Lower leg skin (tissue), 4 donors: ENCODE measurements around the gene FMNL2. TPM values are rescaled to one million over a fixed set of nuclear protein-coding genes. Genes with fewer than 3 reads are reported as not detected.
A peak's percentile ranks its signal among the peaks of the same experiment; 100 is the strongest.

Experiments used
- DNase-seq, 2 donors: peaks; one replicate each; pipeline ENCODE4 v3.0.0-alpha.2; 2019; ENCODE audit warnings: low spot score in 2 of 2
- H3K4me3 ChIP-seq: fragments of 200-600 bp; sonication (generic); 2 replicates; pipeline ENCODE4 v1.5.1; 2017; ENCODE audit warnings: mild to moderate bottlenecking, low read depth; ENCODE audit not compliant: poor library complexity, severe bottlenecking
- POLR2A ChIP-seq, 2 donors: fragments of 450-650 bp; IDR thresholded peaks; one replicate each; pipeline ENCODE4 v1.6.1; 2016 to 2017; ENCODE audit warnings: antibody characterized with exemption in 2 of 2, mild to moderate bottlenecking in 1 of 2, moderate library complexity in 1 of 2
- WGBS, 2 donors: methylation state at CpG; one replicate each; pipeline ENCODE4 v1.1.5; 2018; 5-methylcytosine and 5-hydroxymethylcytosine counted together
- intact Hi-C: fragments of 100-400 bp; cut with DNase I; formaldehyde crosslinking; loops from one replicate; pipeline ENCODE4 v1.15.0; 2023; ENCODE audit warnings: low total_unique reads
- total RNA-seq, 4 donors: library from RNA; depleted of rRNA; stranded (reverse); fragments of >200 nt; gene quantifications; one replicate each; pipeline ENCODE4 v1.1.0, GENCODE V29; 2016
- TF ChIP-seq, protein P1 (sequence below), 3 donors: fragments of 450-650 bp; IDR thresholded peaks; one replicate each; pipeline ENCODE4 v1.5.1; 2016; ENCODE audit warnings: antibody characterized with exemption in 3 of 3, mild to moderate bottlenecking in 3 of 3, moderate library complexity in 2 of 3

FMNL2 gene
- total RNA-seq, 4 donors from 2014 or later, result 9.6 to 18.3 (median 12.9) TPM

DNA sequence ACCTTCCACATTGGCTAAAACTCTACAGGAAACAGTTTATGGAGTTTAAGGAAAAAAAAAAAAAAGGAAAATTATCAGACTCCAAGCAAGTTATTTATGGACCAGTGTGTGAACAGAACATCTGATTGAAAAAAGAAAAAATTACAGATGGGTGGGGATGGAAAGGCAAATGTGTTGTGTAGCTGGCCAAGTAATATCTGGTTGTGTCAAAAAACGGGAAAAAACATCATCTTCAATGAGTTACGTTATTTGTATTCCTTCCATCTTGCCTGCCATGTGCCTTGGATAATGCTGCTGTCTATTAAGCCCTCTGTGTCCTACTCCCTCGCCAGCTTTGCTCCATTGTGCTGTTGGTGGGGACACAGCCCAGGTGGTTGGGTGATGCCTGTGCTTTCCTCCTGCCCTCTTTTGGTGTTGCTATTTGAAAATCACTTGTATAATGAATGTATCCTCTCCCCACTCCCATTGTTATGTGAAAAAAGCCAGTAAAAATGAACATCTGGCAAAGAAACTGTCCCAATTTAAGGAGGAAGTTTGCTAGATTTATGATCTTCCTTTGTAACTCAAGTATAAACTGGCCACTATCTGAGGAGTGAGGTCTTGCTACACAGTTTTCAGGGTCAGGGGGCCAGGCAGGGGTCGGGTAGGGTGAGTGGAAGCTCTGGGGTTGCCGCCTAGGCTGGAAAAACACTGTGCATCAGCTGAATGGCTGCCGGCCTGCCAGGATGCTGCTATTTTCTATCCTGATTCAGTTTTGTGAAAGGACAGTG is 155.9 kb downstream of the FMNL2 start:
- 45 to 50% methylated on average over 6 of the region's 6 CpGs for WGBS, 2 donors
- TF ChIP-seq POLR2A (IDR thresholded peaks at IDR 0.05), result no peak
- TF ChIP-seq, protein P1, sequence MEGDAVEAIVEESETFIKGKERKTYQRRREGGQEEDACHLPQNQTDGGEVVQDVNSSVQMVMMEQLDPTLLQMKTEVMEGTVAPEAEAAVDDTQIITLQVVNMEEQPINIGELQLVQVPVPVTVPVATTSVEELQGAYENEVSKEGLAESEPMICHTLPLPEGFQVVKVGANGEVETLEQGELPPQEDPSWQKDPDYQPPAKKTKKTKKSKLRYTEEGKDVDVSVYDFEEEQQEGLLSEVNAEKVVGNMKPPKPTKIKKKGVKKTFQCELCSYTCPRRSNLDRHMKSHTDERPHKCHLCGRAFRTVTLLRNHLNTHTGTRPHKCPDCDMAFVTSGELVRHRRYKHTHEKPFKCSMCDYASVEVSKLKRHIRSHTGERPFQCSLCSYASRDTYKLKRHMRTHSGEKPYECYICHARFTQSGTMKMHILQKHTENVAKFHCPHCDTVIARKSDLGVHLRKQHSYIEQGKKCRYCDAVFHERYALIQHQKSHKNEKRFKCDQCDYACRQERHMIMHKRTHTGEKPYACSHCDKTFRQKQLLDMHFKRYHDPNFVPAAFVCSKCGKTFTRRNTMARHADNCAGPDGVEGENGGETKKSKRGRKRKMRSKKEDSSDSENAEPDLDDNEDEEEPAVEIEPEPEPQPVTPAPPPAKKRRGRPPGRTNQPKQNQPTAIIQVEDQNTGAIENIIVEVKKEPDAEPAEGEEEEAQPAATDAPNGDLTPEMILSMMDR (IDR thresholded peaks at IDR 0.05), result no peak
- H3K4me3 ChIP-seq, result no peak overlapping the region
- intact Hi-C loops, result no loop called here
- peak; percentile 71 to 90 for DNase-seq

DNA sequence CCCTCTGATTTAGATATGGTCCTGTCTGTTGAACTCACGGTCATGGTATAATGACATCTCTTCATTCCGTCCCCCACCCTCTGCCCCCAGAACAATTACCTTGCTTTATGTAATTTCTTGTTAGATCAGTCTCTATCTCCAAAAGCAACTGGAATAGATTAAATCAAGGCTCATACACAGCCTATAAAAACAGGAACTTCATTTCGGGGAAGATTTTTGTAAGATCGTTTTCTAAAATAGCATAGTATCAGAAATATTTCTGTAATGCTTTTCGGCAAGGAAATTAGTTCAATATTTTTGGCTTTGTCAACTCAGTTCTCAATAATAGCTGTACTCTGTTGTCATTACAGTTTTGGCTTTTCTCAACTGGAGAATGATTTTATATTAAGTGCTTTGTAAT is 157.2 kb downstream of the FMNL2 start:
- DNase-seq, result no peak
- no peak overlapping the region for H3K4me3 ChIP-seq
- TF ChIP-seq, protein P1 (IDR thresholded peaks at IDR 0.05), result no peak
- no peak for TF ChIP-seq POLR2A (IDR thresholded peaks at IDR 0.05)
- WGBS, 2 donors, result 52 to 53% methylated on average over 5 of the region's 5 CpGs
- intact Hi-C loops, result no loop called here

DNA sequence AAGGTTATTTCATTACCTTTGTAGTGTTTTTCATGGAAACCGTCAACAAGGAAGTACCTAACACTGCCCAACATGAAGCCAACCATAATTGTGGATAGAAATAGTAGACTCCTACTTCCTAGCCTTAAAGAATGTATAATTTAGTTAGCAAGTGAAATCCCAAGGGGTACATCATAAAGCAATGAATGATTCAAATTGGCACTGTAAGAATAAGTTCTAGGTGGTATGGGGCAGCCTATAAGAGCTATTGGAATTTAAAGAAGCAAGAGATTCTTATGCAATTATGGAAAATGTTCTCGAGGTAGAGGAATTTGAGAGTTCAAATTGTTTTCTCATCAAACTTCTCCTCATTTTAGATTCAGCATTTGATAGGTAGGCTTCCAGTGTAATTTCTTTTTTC is 157.9 kb downstream of the FMNL2 start:
- intact Hi-C loops, result no loop called here

DNA sequence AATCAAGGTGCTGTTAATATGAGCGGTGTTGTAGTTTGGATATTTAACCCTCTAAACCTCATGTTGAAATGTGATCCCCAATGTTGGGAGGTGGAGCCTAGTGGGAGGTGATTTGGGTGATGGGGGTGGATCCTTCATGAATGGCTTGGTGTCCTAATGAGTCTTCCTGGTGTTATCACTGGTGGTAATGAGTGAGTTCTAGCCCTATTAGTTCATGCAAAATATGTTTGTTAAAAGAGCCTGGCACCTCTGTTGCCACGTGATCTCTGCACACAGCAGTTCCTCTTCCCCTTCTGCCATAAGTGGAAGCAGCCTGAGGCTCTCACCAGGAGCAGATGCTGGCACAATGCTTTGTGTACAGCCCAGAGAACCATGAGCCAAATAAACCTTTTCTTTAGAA is 158.4 kb downstream of the FMNL2 start:
- intact Hi-C loops, result no loop called here
- 77 to 87% methylated on average over 2 of the region's 2 CpGs for WGBS, 2 donors
- DNase-seq, result no peak
- no peak overlapping the region for H3K4me3 ChIP-seq
- TF ChIP-seq, protein P1 (IDR thresholded peaks at IDR 0.05), result no peak
- no peak for TF ChIP-seq POLR2A (IDR thresholded peaks at IDR 0.05)

More for the DNA sequence above, 157.9 kb downstream of the FMNL2 start:
- 87% methylated on average over 2 of the region's 2 CpGs for WGBS, 2 donors
- no peak for DNase-seq
- no peak for TF ChIP-seq POLR2A (IDR thresholded peaks at IDR 0.05)
- TF ChIP-seq, protein P1 (IDR thresholded peaks at IDR 0.05), result no peak
- no peak overlapping the region for H3K4me3 ChIP-seq

- no peak overlapping the region for H3K4me3 ChIP-seq
- 57 to 76% methylated on average over 2 of the region's 2 CpGs for WGBS, 2 donors
- intact Hi-C loops, result no loop called here
- TF ChIP-seq, protein P1 (IDR thresholded peaks at IDR 0.05), result no peak
- no peak for TF ChIP-seq POLR2A (IDR thresholded peaks at IDR 0.05)
- no peak for DNase-seq
Observed at GRCh38 chr2:152493945-152494528, 159.1 kb downstream of the FMNL2 start.
